Transverse colon (tissue), 4 donors: ENCODE data around the gene OXCT2.

Experiments used
- CTCF ChIP-seq, 5 experiments: fragments of 200-600 bp in 3 of 5; fragments of 450-650 bp in 2 of 5; sonication (generic) in 3 of 5; IDR thresholded peaks; 1 replicate in 2 of 5; 2 replicates in 3 of 5; pipeline ENCODE4 v1.5.1; 2016 to 2017; ENCODE audit warnings: antibody characterized with exemption in 5 of 5, inconsistent platforms in 3 of 5, mild to moderate bottlenecking in 2 of 5, moderate library complexity in 1 of 5
- POLR2A ChIP-seq: fragments of 450-650 bp; IDR thresholded peaks from one replicate; pipeline ENCODE4 v1.6.1; 2016; ENCODE audit warnings: antibody characterized with exemption, mild to moderate bottlenecking, moderate library complexity
- POLR2AphosphoS5 ChIP-seq, 3 donors: sonication (generic); formaldehyde crosslinking; IDR thresholded peaks; one replicate each; pipeline ENCODE4 v1.6.1; 2016; ENCODE audit warnings: antibody characterized with exemption in 3 of 3

DNA sequence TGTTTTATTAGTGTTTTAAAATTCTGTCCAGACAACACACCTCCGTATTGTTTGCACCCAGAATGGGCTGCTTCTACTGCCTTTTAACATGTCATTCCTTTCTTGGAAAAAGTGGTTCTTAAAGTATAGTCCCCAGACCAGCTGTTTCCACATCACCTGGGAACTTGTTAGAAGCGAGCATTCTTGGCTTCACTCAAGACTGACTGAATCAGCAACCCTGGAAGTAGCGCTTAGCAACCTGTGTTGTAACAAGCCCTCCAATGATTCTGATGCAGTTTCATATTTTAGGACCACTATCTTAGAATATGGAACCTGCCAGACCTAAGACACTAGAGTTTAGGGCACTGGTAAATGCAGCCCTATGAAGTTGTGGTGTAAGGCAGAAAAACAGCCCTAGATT, 38.4 kb downstream of the OXCT2 start:
- TF ChIP-seq CTCF (IDR thresholded peaks at IDR 0.05) = no peak
- no peak for TF ChIP-seq POLR2AphosphoS5 (IDR thresholded peaks at IDR 0.05)
- no peak for TF ChIP-seq POLR2A
